Measurements from ENCODE around the gene DCHS1.
"Not testable (repeated sequence)": the region's sequence is repeated elsewhere in the genome, so short reads cannot be mapped to it uniquely, and the experiment has no call there.

Gene DCHS1, protein sequence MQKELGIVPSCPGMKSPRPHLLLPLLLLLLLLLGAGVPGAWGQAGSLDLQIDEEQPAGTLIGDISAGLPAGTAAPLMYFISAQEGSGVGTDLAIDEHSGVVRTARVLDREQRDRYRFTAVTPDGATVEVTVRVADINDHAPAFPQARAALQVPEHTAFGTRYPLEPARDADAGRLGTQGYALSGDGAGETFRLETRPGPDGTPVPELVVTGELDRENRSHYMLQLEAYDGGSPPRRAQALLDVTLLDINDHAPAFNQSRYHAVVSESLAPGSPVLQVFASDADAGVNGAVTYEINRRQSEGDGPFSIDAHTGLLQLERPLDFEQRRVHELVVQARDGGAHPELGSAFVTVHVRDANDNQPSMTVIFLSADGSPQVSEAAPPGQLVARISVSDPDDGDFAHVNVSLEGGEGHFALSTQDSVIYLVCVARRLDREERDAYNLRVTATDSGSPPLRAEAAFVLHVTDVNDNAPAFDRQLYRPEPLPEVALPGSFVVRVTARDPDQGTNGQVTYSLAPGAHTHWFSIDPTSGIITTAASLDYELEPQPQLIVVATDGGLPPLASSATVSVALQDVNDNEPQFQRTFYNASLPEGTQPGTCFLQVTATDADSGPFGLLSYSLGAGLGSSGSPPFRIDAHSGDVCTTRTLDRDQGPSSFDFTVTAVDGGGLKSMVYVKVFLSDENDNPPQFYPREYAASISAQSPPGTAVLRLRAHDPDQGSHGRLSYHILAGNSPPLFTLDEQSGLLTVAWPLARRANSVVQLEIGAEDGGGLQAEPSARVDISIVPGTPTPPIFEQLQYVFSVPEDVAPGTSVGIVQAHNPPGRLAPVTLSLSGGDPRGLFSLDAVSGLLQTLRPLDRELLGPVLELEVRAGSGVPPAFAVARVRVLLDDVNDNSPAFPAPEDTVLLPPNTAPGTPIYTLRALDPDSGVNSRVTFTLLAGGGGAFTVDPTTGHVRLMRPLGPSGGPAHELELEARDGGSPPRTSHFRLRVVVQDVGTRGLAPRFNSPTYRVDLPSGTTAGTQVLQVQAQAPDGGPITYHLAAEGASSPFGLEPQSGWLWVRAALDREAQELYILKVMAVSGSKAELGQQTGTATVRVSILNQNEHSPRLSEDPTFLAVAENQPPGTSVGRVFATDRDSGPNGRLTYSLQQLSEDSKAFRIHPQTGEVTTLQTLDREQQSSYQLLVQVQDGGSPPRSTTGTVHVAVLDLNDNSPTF (N-terminal part only)

DNA sequence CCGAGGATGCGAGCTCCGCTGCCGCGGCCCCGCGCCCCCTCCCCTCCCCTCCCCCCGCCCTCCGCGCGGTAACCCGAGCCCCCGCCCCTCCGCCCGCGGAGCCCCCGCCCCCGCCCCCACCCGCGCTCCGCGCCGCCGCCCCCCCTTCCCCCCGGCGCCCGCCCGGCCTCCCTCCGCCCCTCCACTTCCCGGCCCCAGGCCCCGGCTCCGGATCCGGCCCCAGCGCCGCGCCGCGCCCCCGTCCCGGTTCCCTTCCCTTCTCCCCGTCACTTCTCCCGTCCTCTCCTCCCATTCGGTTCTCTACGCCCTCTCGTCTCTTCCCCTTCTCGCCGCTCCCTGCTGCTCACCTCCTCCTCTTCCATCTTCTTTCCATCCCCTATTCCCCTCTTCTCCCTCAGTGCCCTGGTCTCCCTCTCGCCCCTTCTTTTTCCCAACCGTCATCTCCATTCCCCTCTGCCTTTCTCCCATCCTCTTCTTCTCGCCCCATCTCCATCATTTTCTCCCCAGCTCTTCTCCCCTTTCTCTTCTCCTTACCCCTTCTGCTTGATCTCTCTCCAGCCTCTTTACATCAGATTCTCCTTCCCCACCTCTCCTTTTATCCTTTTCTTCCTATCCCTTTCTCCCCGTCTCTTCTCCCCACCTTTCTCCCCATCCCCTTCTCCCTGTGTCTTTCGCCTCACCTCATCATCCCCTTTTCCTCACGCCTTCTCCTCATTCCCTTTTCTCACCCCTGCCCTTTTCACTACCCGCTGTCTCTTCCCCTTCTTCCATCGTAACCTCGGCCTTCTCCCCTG, at the start of gene DCHS1:
DCHS1 (minus strand) TSS at position 20 of the 794 bp plus-strand sequence. CDS start 14,196 bp downstream, outside the sequence.
- DNase-seq = no peak

DNA sequence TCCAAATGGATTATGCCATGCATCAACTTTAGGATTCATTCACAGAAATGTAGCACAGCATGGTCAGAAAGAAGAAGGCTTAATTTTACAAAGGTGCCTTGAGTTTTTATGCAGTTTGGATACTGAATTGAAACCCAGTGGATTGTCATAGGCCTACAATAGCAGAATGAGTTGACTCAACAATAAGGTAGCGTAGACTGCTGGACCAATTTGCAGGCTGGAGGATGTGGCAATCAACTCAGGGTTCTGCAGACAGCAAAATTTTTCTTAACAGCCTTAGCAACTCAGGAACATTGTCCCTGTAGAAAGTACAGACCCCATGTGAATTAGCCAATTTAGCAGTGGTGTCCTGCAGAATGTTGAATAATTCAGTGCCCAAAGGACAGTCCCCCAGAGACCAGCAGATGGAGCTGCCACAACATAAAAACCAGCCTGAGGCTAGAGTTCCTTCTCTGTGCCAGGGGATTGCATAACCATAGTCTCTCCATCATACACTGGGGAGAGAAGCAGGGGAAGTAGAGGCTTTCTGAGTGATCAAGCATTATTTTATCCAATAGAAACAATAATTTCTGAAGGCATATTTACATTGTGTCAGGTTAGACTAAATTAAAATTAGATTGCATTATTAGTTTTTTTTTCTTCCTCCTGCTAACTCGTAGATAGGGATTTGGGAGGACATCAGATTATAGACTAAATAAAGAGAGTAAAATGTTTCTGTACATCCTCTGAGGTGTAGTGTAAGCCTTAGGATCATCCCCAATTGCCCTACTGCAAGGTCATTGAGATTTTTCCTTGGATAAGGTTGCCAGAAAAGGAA, 47.8 kb upstream of the DCHS1 start:
- peak; percentile 36 for DNase-seq

DNA sequence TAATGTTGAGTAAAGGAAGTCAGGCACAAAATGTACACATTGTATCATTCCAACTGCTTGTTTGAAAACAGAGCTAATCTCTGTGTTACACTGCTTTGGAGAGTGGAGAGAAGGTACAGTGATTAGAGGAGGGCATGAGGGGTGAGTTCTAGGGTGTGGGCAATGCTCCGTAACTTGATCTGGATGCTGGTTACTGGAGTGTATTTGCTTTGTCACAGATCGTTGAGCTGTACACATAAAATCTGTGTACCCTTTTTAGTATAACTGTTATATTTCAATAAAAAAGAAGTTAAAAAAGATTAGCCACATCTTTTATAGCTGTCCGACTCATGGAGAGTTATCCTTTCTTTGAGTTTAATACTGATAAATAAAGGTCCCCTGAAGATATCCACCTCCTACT, 46.3 kb upstream of the DCHS1 start:
- DNase-seq = not testable (repeated sequence)

DNA sequence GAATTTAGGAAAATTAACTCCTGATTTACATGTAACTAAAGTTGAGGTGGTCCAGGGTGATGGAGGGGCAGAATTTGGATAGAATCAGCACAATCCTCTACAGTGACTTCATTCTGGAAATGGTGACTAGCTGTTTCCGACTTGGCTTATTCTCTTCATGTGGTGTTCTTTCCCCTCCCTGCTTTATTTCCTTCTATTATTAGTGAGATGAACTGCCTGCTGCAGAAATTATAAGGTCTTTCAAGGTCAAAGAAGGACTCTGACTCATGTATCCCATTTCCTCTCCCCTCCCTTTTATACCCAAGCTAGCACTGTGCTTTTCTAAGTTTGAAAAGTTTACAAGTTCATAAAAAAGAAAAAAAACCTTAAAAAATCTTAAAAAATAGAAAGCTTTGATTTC, 39.8 kb upstream of the DCHS1 start:
- DNase-seq = no peak

DNA sequence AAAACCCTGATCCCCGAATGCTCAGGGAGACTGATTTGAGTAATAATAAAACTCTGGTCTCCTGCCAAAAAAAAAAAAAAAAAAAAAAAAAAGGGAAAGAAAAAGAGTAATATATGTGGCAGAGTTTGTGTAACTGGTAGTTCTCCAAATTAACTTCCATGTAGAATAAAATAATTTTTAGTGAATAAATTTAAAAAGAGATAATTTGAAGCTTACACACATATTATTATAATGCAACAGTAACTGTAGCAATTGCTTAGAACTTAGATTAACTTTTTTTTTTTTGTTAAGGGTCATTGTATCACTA, 38.6 kb upstream of the DCHS1 start:
- no peak for DNase-seq

DNA sequence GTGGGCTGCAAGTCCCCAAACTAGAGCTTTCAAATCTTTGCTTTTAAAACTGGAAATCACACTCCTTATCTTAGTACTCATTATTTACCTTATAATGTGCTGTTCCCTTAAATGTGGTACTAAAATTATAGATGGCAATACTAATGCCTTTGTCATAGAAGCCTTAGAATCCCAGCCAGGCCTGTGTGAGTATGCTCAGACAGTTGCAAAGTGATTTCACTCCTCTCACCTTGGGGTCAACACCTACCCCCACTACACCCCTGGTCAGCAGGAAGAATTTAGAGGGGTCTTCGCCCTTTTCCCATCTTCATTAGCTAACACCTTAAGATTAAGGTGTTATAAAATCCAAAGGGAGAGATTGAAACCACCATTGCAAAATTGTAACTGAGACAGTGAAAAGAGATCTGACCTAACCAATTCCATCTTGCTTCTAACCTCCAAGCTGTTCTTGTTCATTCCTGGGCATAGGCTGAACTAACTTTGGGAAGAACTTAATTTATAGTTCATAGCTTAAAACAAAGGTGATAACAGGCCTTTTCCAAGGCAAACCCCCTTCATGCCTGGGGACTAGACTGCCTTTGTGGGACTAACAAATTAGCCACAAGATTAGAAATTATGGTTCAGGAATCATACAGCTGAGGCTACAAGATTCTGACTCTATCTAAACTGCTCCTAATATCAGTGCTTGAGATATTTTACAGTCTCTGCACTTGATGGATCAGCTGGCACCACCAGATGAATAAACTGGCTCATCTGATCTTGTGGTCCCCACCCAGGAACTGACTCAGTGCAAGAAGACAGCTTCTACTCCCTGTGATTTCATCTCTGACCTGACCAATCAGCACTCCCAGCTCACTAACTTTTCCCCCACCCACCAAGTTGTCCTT, 38.0 kb upstream of the DCHS1 start:
- DNase-seq = no peak

DNA sequence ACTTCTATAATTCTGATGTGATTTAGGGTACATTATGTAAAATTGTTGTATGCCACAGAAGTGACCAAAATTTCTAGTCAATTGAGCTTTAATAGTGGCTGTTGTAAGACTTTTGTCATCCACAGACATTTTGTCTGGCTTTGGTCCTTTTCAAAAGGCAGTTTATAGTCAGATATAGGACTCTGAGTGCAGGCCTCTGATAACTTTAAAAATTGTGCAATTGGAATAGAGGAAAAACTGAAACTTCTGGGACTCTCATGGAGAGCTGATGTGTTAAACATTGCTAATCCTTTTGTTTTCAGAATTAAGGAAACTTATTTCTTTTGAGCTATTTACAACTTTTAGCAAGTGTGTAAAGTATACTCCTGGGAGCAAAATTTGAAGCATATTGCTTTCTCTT, 36.5 kb upstream of the DCHS1 start:
- no peak for DNase-seq

DNA sequence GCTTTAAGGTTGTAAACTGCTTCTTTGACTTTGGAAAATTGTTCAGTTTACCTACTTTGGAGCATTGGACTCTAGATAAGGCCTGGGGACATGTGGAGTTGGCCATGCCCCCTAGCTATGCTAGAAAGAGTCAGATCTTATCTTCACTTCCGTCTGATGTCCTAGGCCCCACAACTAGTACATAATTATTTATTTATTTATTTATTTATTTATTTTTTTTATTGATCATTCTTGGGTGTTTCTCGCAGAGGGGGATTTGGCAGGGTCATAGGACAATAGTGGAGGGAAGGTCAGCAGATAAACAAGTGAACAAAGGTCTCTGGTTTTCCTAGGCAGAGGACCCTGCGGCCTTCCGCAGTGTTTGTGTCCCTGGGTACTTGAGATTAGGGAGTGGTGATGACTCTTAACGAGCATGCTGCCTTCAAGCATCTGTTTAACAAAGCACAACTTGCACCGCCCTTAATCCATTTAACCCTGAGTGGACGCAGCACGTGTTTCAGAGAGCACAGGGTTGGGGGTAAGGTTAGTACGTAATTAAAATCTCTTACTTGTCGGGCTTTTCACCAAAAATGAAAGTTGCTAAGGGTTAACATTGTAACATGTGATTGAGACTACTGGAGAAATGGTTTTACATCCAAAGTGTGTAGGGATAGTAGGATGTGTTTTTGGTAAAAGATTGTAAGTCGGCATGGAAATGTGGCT, 35.0 kb upstream of the DCHS1 start:
- not testable (repeated sequence) for DNase-seq

DNA sequence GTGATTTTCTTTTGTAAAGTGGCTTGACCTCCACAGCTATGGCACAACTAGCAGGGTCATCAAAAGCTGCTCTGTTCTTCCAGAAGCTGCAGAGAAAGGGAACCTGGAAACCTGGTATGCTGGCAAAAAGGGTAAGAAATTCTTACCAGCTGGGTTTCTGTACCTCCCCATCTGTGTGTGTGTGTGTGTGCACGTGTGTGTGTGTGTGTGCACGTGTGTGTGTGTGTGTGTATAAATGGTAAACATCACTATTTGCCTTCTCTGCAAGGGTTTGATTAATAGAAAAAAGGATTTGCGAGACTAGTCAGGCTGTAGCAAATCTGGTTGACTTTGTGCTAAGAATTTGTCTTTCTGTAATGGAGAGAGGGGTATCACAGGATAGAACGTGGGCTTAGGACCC, 32.3 kb upstream of the DCHS1 start:
- no peak for DNase-seq

DNA sequence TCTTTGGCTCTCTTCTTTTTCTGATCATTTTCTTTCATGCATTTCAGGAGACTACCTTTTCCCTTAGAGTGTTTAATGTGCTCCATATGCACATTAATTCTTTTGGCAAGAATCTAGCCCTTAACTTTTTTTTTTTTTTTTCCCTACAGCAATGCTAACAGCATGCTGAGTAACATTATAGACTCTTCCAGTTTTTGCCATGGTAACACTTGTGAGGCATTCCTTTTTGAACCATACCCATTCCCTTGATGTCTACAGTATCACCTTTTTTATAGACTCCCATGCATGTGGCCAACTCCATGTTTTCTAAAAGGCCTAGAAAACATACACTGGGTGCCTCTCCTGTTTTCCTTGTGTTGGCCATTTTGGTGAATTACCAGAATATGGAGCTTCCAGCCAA, 30.4 kb upstream of the DCHS1 start:
- no peak for DNase-seq

DNA sequence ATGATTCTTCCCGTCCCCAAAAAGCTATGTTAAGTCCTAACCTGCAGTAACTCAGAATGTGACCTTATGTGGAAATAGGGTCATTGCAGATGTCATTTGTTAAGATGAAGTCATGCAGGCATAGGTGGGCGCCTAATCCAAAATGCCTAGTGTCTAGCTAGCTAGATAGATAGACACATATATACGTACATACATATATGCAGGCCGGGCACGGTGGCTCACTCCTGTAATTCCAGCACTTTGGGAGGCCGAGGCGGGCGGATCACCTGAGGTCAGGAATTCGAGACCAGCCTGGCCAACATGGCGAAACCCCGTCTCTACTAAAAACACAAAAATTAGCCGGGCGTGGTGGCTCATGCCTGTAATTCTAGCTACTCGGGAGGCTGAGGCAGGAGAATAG, 28.5 kb upstream of the DCHS1 start:
- not testable (repeated sequence) for DNase-seq

DNA sequence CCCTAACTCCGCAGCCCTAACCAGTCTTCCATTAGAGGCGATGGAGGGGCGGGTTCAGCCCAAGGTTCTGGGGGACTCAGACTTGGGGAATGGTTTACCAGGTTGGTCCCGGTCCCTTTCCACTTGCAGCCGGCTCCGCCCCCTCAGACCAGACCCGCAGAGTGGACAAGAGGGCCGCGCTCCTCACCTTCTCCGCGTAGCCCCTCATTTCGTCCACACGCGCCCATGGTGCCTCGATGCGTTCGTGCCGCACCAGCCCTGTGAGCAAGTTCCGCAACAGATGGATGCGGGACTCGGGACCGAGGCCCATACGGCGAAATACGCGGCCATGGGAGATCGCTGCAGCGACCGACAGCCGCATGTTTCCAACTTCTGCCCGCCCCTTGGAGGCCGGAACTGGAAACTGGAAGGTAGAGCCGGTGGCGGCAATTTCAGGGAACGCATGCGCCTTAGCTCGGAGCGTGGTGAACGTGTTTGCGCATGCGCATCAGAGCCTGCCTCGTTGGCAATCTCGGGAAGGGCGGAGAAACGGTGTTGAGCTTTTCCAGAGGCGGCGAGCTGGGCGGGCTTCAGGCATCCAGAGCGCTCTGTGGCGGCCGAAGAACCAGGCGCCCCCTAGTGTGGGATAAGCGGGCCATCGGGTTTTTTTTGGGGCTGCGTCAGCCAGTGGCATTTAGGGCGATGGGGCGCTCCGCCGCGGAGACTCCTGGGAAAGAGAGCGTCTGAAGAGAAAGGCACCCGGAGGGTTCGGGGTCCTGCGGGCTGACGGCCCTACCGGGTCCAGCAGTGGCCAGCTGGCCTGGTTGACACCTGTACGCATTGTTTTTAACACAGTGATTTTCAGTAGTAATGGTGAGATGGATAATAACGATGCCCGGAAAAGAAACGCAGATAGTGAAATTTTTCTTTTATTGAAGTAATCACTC, 27.6 kb upstream of the DCHS1 start, which contains the start of gene MRPL17:
MRPL17 (minus strand) TSS at position 405 of the 926 bp plus-strand sequence; CDS start at position 361, 44 bp downstream.
- peak; percentile 96 for DNase-seq

DNA sequence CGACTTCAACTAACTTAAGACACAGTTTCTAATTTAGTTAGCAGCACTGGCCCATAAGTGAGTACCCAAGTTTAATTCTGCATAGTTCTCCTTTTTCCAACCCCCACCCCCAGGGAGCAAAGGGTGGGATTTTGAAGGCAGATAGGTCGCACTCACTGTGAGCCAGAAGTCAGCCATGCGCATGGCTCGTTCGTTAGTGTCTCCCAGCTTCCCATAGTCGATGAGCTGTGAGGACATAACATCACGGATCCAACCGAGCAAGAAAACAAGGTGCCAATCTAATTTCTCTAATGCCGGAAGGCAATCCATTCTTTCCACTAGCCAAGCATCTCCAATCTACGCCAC, 27.0 kb upstream of the DCHS1 start:
- DNase-seq = no peak

DNA sequence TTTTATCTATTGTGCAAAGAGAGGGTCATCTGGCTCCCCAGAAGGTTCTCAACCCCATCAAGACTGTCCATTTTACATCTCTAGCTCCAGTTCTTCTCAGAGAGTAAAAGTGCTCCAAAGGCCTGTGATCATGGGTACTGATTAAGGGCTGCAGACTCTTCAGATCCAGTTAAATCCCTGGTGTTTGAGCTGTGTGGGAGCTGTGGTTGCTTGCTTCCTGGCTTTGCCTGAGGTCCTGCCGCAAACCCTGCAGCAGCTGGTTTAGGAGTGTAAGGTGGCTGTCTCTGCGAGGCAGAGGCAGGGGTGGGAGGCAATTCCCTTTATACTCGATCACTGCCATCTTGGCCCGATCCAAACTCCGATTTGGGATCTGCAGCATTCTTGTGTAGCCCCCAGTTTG, 26.3 kb upstream of the DCHS1 start:
- DNase-seq = no peak

DNA sequence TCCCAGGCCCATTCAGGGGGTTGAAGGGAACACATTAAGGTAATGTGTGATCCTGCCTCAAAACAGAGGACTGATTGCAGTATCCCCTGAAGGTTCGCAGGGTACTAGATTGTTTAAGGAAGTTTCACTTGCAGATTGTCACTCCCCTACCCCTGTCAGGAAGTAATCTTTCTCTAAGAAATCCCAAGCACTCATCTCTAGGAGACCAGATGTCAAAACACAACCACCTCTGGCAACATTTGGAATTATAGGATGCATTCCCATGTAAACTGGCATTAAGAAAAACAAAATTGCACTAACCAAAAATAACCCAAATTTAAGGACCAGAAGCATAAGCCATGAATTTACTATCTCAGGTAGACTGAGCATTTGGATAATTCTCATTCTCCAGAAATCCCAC, 25.9 kb upstream of the DCHS1 start:
- DNase-seq = no peak

DNA sequence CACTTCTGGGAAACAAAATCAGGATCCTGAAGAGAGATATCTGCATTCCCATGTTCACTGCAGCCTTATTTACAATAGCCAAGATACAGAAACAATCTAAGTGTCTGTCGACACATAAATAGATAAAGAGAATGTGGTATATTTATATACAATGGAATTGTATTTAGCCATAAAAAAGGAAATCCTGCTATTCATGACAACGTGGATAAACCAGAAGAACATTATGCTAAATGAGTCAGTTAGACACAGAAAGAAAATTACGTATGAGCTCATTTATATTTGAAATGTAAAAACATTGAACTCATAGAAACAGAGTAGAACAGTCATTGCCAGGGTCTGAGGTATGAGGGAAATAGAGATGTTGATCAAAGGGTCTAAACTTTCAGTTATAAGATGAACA, 21.4 kb upstream of the DCHS1 start:
- no peak for DNase-seq

DNA sequence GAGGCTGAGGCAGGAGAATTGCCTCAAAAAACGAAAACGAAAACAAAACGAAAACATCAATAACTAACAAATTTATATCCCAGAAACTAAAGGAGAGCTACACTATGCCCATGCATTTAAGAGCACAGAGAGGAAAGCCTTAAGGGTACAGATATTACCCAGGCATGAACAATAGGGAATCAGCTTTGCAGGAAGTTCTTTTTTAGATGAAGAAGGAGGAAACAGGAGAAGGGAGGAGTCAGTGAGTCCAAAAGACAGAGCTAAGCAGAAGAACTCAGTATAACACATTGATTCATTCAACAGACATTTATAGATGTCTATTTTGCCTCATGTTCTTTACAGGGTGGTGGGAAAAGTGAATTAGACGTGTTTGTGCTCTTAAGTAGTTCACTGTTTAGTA, 19.3 kb upstream of the DCHS1 start:
- no peak for DNase-seq

DNA sequence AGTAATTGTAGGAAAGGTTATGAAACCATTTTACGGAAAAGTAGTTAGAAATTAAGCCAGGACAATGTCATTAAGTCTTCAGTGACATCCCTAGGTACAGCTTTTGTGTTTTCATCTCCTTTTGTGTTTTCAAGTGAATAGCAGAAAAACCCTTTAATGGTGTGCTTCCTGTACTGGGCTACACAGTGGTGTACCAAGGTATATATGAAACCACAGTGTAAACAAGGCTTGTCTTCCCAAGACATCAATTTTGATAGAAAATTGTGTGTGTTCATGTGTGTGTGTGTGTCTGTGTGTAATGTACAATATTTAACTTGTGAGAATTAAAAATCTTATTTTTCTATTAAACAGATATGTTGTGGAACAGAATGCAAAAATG, 18.6 kb upstream of the DCHS1 start:
- DNase-seq = no peak

Data from RPMI8226 (cell line).